Dermis blood vessel endothelial cell (primary cell): ENCODE measurements around the gene TEDC1. TPM values are rescaled to one million over a fixed set of nuclear protein-coding genes. Genes with fewer than 3 reads are reported as not detected.

ENCODE experiments used
- DNase-seq: peaks from one replicate; pipeline ENCODE4 v3.0.0; 2010
- total RNA-seq: library from RNA; depleted of rRNA; stranded (reverse); fragments of >200 nt; gene quantifications from 2 replicates; pipeline ENCODE4 v1.2.3, GENCODE V29; 2014

Gene TEDC1
- total RNA-seq, result 9.7 and 18.0 TPM in 2 replicates

GRCh38 chr14:105490572-105491365 is at the start of gene TEDC1:
Gene TEDC1, plus strand, starts transcription at chr14:105491246. Its CDS starts 130 bp downstream, at chr14:105491376.
- DNase-seq, result peak; percentile 100

- no peak for DNase-seq
Observed at GRCh38 chr14:105442125-105442524, 48.9 kb upstream of the TEDC1 start.

GRCh38 chr14:105442834-105443233 is 48.2 kb upstream of the TEDC1 start:
- DNase-seq, result no peak

- no peak for DNase-seq
Observed at GRCh38 chr14:105444859-105445258, 46.2 kb upstream of the TEDC1 start.

- no peak for DNase-seq
Observed at GRCh38 chr14:105445290-105445689, 45.8 kb upstream of the TEDC1 start.

- no peak for DNase-seq
Observed at GRCh38 chr14:105445901-105446845, 44.9 kb upstream of the TEDC1 start.

GRCh38 chr14:105446971-105447370 is 44.1 kb upstream of the TEDC1 start:
- DNase-seq, result no peak

GRCh38 chr14:105447651-105448640 is 43.1 kb upstream of the TEDC1 start:
- DNase-seq, result no peak

- peak; percentile 83 for DNase-seq
Observed at GRCh38 chr14:105448706-105449111, 42.3 kb upstream of the TEDC1 start.

- no peak for DNase-seq
Observed at GRCh38 chr14:105449276-105450122, 41.5 kb upstream of the TEDC1 start.

GRCh38 chr14:105450123-105450505 is 40.9 kb upstream of the TEDC1 start:
- DNase-seq, result no peak

- no peak for DNase-seq
Observed at GRCh38 chr14:105450864-105451720, 40.0 kb upstream of the TEDC1 start.

- no peak for DNase-seq
Observed at GRCh38 chr14:105452963-105453362, 38.1 kb upstream of the TEDC1 start.

GRCh38 chr14:105453847-105454246 is 37.2 kb upstream of the TEDC1 start:
- no peak for DNase-seq

- DNase-seq, result no peak
Observed at GRCh38 chr14:105455086-105455640, 35.9 kb upstream of the TEDC1 start.

GRCh38 chr14:105455766-105456660 is 35.0 kb upstream of the TEDC1 start:
- no peak for DNase-seq

- no peak for DNase-seq
Observed at GRCh38 chr14:105456736-105457617, 34.1 kb upstream of the TEDC1 start.

- DNase-seq, result no peak
Observed at GRCh38 chr14:105458010-105458409, 33.0 kb upstream of the TEDC1 start.
